ENCODE measurements around the gene ABHD12B. TPM values are rescaled to one million over a fixed set of nuclear protein-coding genes. Genes with fewer than 3 reads are reported as not detected.

ABHD12B gene, protein sequence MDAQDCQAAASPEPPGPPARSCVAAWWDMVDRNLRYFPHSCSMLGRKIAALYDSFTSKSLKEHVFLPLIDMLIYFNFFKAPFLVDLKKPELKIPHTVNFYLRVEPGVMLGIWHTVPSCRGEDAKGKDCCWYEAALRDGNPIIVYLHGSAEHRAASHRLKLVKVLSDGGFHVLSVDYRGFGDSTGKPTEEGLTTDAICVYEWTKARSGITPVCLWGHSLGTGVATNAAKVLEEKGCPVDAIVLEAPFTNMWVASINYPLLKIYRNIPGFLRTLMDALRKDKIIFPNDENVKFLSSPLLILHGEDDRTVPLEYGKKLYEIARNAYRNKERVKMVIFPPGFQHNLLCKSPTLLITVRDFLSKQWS
- not detected in 2 replicates for total RNA-seq (2021)
- percentile 3 among the genes with signal in this experiment for Bru-seq, nascent RNA
- percentile 10 among the genes with signal in this experiment for BruChase-seq, experiment 1, labeled RNA remaining after a 2-hour chase
- BruChase-seq, experiment 2, labeled RNA remaining after a 6-hour chase = percentile 3 among the genes with signal in this experiment
- long read RNA-seq, partial matches to known transcripts = 0 of 1 reads
- long read RNA-seq, other reads (novel, unspliced or antisense) = 1 of 1 reads

DNA sequence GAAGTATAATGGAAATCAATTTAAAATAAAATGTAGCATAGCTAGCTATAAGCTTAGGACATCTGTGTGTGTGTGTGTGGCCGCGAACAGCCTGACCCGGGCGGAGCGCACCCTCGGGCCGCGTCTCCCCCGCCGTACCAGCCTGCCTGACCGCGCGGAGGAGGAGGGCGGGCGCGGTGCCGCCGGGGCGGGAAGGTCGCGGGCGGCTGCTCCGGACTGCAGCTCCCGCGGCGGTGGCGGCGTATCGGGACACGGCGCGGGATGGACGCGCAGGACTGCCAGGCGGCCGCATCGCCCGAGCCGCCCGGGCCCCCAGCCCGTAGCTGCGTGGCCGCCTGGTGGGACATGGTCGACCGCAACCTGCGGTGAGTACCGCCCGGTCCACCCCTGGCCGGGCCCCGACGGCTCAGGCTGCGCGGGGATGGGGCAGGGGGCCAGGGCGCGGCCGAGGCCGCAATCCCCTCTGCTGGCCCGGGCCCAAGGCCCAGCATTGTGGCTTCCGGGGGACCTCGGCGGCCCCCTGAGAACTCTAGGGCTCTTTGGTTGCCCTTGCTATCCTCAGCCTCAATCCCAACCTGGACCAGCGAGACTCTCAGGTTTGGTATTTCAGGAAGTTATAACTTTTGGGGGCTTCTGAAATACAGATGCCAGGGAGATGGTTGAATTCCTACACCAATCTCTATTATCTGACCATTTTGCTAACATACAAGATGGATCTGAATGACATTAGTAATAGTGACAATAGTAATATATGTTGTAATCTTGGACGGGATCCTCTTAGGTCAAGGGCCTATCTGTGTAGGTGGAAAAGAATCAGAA lies at the start of gene ABHD12B:
Gene ABHD12B (plus strand): TSS at position 140 of the 819 bp plus-strand sequence. CDS start 122 bp downstream, at position 262.
- TF ChIP-seq, protein P1, sequence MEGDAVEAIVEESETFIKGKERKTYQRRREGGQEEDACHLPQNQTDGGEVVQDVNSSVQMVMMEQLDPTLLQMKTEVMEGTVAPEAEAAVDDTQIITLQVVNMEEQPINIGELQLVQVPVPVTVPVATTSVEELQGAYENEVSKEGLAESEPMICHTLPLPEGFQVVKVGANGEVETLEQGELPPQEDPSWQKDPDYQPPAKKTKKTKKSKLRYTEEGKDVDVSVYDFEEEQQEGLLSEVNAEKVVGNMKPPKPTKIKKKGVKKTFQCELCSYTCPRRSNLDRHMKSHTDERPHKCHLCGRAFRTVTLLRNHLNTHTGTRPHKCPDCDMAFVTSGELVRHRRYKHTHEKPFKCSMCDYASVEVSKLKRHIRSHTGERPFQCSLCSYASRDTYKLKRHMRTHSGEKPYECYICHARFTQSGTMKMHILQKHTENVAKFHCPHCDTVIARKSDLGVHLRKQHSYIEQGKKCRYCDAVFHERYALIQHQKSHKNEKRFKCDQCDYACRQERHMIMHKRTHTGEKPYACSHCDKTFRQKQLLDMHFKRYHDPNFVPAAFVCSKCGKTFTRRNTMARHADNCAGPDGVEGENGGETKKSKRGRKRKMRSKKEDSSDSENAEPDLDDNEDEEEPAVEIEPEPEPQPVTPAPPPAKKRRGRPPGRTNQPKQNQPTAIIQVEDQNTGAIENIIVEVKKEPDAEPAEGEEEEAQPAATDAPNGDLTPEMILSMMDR (conservative IDR thresholded peaks at IDR 0.05) = no peak
- CTCF ChIA-PET = no interaction called here

GRCh38 chr14:50822501-50823042 lies 49.3 kb upstream of the ABHD12B start:
- no peak overlapping the region for H2AFZ ChIP-seq
- H3K27ac ChIP-seq = no peak overlapping the region
- no peaks in the 10 kb centered on the region for H3K36me3 ChIP-seq (ENCODE audit: low read depth)
- DNase-seq = no peak
- BruUV-seq (replicated peaks) = no TSS peak
- H3K9me2 ChIP-seq (ENCODE audit: insufficient read depth) = no peaks in the 10 kb centered on the region
- H3K9me3 ChIP-seq (ENCODE audit: insufficient read depth, low read depth) = no peaks in the 10 kb centered on the region
- H3K27me3 ChIP-seq (ENCODE audit: insufficient read depth, low read depth) = no peaks in the 10 kb centered on the region
- H3K4me1 ChIP-seq (replicated peaks; ENCODE audit: insufficient read depth) = no peaks in the 10 kb centered on the region
- H4K20me1 ChIP-seq (ENCODE audit: insufficient read depth) = no peaks in the 10 kb centered on the region
- no peak overlapping the region for H3K4me2 ChIP-seq
- intact Hi-C loops (cut with micrococcal nuclease; ENCODE audit: unreplicated experiment) = no loop called here
- no peaks in the 10 kb centered on the region for H3F3A ChIP-seq (ENCODE audit: insufficient read depth, low read depth)
- POLR2A ChIA-PET (ENCODE audit: unreplicated experiment) = interaction anchor here (0.6 kb wide), 1 partner anchor 61 kb away, joined by 3 read pairs; no protein-coding TSS in a partner anchor
- TF ChIP-seq, protein P1 (conservative IDR thresholded peaks at IDR 0.05) = no peak
- TF ChIP-seq EZH2 (IDR thresholded peaks at IDR 0.05; ENCODE audit: low read depth) = no peak
- no peak overlapping the region for H3K4me3 ChIP-seq
- CTCF ChIA-PET = no interaction called here
- H3K79me2 ChIP-seq (ENCODE audit: low read depth) = peaks cover 21% of the 10 kb centered on the region; the same call in 1 of the 2 replicates

More for the DNA sequence above, at the start of gene ABHD12B:
- H3K27ac ChIP-seq = no peak within 1 kb of the TSS
- intact Hi-C loops (cut with micrococcal nuclease; ENCODE audit: unreplicated experiment) = no loop called here
- H3K4me2 ChIP-seq = no peak within 1 kb of the TSS
- POLR2A ChIA-PET (ENCODE audit: unreplicated experiment) = no interaction called here
- no peaks in the 10 kb centered on the region for H4K20me1 ChIP-seq (ENCODE audit: insufficient read depth)
- H3K4me1 ChIP-seq (replicated peaks; ENCODE audit: insufficient read depth) = no peaks in the 10 kb centered on the region
- H2AFZ ChIP-seq = no peak within 1 kb of the TSS
- no peaks in the 10 kb centered on the region for H3F3A ChIP-seq (ENCODE audit: insufficient read depth, low read depth)
- no peaks in the 10 kb centered on the region for H3K27me3 ChIP-seq (ENCODE audit: insufficient read depth, low read depth)
- H3K9me2 ChIP-seq (ENCODE audit: insufficient read depth) = no peaks in the 10 kb centered on the region
- no peaks in the 10 kb centered on the region for H3K36me3 ChIP-seq (ENCODE audit: low read depth)
- no peaks in the 10 kb centered on the region for H3K79me2 ChIP-seq (ENCODE audit: low read depth)
- no peak for DNase-seq
- no TSS peak for BruUV-seq (replicated peaks)
- no peaks in the 10 kb centered on the region for H3K9me3 ChIP-seq (ENCODE audit: insufficient read depth, low read depth)
- H3K4me3 ChIP-seq = no peak within 1 kb of the TSS

Data from PC-9 (cell line).